Transverse colon (tissue), 3 donors: Measurements from ENCODE around the gene REC114.

ENCODE experiments used
- EP300 ChIP-seq: sonication (generic); formaldehyde crosslinking; IDR thresholded peaks from one replicate; pipeline ENCODE4 v1.6.1; 2017; ENCODE audit warnings: antibody characterized with exemption, low read depth
- POLR2A ChIP-seq: fragments of 450-650 bp; IDR thresholded peaks from one replicate; pipeline ENCODE4 v1.6.1; 2016; ENCODE audit warnings: antibody characterized with exemption, mild to moderate bottlenecking, moderate library complexity
- TF ChIP-seq, protein P1 (sequence below), 5 experiments: fragments of 200-600 bp in 3 of 5; fragments of 450-650 bp in 2 of 5; sonication (generic) in 3 of 5; IDR thresholded peaks; 1 replicate in 2 of 5; 2 replicates in 3 of 5; pipeline ENCODE4 v1.5.1; 2016 to 2017; ENCODE audit warnings: antibody characterized with exemption in 5 of 5, inconsistent platforms in 3 of 5, mild to moderate bottlenecking in 2 of 5, moderate library complexity in 1 of 5

GRCh38 chr15:73602992-73603391 is 160.0 kb downstream of the REC114 start:
- TF ChIP-seq, protein P1, sequence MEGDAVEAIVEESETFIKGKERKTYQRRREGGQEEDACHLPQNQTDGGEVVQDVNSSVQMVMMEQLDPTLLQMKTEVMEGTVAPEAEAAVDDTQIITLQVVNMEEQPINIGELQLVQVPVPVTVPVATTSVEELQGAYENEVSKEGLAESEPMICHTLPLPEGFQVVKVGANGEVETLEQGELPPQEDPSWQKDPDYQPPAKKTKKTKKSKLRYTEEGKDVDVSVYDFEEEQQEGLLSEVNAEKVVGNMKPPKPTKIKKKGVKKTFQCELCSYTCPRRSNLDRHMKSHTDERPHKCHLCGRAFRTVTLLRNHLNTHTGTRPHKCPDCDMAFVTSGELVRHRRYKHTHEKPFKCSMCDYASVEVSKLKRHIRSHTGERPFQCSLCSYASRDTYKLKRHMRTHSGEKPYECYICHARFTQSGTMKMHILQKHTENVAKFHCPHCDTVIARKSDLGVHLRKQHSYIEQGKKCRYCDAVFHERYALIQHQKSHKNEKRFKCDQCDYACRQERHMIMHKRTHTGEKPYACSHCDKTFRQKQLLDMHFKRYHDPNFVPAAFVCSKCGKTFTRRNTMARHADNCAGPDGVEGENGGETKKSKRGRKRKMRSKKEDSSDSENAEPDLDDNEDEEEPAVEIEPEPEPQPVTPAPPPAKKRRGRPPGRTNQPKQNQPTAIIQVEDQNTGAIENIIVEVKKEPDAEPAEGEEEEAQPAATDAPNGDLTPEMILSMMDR (IDR thresholded peaks at IDR 0.05): no peak
- no peak for TF ChIP-seq POLR2A
- TF ChIP-seq EP300: no peak
